HG02759 (cell line): ENCODE measurements around the gene JAK1.
"Not testable (repeated sequence)": the region's sequence is repeated elsewhere in the genome, so short reads cannot be mapped to it uniquely, and the experiment has no call there.

Experiments
- ATAC-seq: cut with Tn5 transposase; IDR thresholded peaks from one replicate; pipeline ENCODE4 v1.9.1; 2021; ENCODE audit warnings: mild to moderate bottlenecking, moderate library complexity; ENCODE audit not compliant: unreplicated experiment

The JAK1 gene

DNA sequence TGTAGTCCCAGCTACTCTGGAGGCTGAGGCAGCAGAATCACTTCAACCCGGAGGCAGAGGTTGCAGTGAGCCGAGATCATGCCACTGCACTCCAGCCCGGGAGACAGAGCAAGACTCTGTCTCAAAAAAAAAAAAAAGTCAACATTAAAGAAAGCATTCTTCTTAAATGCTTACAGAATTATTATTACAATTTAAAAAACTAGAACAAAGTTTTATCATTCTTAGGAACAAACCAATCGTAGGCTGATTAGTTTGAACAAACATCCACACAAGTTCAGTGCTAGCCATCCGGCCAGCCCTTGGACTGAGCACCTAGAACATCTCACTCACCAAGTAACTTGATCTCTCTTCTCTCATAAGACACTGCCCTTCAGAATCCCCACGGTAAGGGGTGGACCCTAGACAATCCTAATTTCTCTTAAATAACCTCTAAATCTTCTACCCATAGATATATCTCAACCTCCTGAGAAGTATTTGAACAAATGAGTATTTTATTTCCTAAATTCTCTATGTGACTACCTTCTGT is 16.0 kb downstream of the JAK1 start:
- no peak for ATAC-seq

DNA sequence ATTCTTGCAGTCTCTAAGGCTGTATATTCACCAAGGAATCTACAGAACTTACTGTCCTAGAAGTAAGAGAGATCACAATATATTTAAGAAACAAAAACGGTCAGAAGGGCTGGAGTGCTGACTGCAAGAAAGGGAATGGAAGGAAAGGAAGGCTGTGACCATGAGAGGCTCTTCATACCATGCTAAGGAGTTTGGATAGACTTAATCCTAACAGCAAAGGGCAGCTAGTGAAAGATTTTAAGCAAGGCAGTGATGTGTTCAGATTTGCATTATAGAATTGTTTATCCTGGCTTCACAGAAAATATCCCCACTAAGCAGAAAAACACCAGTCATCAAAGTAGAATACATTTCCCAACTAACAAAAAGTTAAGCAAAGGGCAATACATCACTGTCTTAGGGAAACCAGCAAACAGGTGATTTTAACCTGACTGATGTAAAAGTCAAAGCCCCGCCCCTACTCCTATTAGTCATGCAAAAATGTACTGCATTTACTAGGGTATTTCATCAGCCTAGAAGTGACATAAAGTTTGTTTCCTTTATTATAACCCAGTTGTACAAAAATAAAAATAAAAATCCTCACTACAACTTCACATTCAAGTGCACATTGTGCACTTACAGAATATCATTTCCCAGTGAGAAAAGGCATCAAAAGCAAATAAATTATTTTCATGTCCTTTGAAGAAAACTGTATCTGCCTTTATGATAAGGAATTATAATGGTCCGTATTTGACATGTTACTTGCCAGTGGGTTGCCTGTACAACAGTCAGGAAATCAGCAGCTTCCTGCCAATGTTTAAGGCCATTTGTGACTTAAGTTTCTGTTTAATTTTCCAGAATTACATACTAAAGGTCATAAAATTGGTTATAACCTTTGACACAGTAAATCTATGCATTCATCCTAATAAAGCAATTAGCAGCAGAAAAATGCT is 17.2 kb downstream of the JAK1 start:
- no peak for ATAC-seq

DNA sequence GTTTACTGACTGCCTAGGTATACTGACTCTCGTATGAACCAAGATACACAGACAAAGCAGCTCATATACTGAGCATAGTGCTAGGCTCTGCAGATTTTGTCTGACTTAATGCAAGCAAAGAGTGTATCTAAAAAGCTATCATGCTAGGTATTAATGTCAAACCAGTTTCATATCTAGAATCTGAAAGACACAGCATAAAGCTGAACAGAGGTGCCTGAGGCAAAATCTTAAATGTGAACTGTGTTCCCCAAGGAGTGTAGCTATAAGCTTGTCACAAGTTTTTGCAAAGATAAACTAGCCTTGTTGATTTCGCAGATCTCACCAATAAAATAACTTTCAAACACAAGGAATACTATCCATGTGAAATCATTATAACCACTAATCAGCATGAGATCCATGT is 18.1 kb downstream of the JAK1 start:
- no peak for ATAC-seq

- ATAC-seq, result no peak
Observed at GRCh38 chr1:64946916-64947315, 19.4 kb downstream of the JAK1 start.

- no peak for ATAC-seq
Observed at GRCh38 chr1:64944913-64945312, 21.4 kb downstream of the JAK1 start.

GRCh38 chr1:64942675-64943074 is 23.7 kb downstream of the JAK1 start:
- no peak for ATAC-seq

- no peak for ATAC-seq
Observed at GRCh38 chr1:64942118-64942517, 24.2 kb downstream of the JAK1 start.

DNA sequence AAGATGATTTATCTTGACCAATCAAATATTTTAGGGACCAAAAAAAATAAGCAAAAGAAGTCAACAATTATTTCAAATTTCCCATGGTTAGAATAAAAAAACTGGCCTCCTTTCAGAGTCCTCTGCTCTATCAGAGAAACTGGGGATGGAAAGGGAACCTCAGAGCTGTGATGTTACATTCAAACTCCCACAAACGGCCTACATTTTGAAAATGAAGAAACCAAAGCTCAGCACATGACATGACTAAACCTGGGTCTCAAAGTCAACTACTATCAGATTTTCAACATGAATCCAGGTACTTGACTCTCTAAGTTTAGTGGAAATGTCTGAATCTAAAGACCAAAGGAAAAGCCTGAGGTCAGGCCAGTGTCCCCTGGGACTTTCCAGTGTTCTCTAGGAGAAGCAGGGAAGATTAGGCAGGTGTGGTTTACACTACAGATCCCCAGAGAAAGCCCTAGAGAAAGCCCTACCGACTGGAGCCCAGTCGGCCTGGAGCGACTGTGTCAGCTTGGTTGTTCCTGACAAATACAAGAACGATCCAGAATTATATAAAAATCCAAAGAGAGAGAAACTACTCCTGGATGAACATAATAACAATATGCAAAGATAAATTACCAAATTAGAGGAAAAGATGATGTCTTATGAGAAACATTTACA is 24.8 kb downstream of the JAK1 start:
- ATAC-seq, result no peak

GRCh38 chr1:64940025-64940424 is 26.3 kb downstream of the JAK1 start:
- ATAC-seq, result no peak

DNA sequence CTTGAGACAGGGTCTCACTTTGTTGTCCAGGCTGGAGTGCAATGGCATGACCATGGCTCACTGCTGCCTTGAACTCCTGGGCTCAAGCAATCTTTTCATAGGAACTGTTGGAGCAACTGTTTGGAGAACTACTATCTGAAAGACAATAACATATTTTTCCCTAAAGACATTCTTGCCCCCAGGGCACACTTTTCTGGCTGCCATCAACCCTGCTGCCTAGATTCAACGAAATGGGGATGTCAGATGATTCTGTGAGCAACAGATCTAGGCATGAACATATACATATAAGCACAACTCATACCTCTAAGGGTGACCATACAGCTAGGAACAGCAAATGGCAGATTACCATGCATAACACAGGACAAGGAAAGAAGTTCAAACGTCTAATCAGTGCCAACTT is 27.4 kb downstream of the JAK1 start:
- no peak for ATAC-seq

DNA sequence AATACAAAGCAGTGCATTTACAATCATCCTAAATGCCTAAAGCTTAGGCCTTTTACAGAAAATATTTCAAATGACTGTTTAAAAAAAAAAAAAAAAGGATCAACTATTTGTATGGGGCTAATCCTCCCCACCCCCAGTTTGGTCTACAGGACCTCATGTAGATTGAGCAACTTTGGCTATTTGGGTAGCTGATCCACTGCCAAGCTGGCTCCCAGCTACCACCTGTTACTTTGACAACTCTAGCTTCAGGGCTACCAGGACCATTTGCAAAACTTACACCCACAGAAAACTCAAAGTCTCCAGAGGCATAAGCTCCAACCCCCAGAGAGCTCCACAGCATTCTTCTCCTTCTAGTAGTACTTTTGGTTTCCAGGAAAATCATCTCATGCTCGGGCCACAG is 29.4 kb downstream of the JAK1 start:
- no peak for ATAC-seq

DNA sequence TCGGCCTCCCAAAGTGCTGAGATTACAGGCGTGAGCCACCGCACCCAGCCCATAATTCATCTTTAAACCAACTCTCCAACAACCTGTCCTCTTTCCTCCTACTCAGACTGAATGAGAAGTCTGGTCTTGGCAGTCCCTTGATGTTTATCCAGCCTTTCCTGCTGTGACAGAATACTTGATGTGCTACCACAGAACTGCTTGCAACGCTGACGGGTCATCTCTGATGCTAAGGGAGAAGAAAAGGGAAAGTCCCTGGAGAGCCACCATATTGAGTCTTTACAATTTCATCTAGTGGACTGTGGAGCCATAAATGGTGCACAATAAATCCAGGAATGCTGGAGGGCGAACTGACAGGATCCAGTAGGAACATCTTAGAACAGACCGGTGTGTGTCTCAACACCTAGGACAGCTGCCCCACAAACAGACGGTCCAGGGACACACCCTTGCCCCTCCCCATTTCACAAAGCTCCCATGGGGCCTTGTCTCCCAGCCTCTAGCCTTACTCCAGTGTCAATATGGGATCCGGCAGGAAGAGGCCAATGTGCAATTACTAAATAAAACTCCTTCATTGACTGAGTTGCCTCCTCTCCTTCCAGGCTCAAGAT is 30.7 kb downstream of the JAK1 start:
- no peak for ATAC-seq

GRCh38 chr1:64934878-64935275 is 31.5 kb downstream of the JAK1 start:
- no peak for ATAC-seq

GRCh38 chr1:64934115-64934877 is 32.1 kb downstream of the JAK1 start:
- no peak for ATAC-seq

- ATAC-seq, result no peak
Observed at GRCh38 chr1:64933296-64934070, 32.9 kb downstream of the JAK1 start.

DNA sequence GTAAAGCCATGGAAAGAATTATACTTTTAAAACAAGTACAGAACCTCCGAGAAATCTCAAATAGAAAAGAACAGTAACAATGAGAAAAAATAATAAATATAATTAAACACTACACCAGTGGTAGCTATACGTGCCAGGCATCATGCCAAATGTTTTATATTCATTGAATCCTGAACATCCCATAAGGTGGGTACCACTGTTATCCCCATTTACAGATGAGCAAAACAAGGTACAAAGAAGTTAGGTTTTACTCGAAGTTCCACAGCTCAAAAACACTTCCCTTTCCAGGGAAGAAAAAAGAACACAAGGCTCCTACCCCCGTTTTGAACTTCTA is 33.4 kb downstream of the JAK1 start:
- ATAC-seq, result no peak

DNA sequence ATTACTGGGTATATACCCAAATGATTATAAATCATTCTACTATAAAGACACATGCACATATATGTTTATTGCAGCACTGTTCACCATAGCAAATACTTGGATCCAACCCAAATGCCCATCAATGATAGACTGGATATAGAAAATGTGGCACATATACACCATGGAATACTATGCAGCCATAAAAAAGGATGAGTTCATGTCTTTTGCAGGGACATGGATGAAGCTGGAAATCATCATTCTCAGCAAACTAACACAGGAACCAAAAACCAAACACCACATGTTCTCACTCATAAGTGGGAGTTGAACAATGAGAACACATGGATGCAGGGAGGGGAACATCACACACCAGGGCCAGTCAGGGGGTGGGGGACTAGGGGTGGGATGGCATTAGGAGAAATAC is 35.7 kb downstream of the JAK1 start:
- ATAC-seq, result not testable (repeated sequence)

- ATAC-seq, result no peak
Observed at GRCh38 chr1:64929221-64929620, 37.1 kb downstream of the JAK1 start.

DNA sequence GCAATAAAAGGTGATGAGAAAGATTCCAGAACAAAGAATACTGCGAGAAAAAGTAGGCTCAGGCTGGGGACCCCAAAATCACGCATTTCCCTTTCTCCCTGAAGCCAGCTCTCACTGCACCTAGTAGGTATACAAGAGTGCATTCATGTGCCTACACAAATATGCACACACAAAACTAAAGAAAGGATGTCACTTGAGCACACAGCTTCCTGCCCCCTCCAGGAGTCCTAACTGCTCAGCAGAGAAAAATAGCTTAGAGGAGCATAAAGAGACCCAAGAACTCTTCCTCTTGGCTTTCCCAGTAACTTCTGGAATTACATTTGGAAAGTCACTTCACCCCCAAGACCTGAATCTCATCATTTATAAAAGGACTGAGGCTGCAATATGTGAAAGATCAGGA is 38.0 kb downstream of the JAK1 start:
- no peak for ATAC-seq

GRCh38 chr1:64925594-64925993 is 40.8 kb downstream of the JAK1 start:
- ATAC-seq, result no peak
